Ovary (tissue), 3 donors: ENCODE results near the gene GABRG3.

Experiments used
- EP300 ChIP-seq: sonication (generic); formaldehyde crosslinking; IDR thresholded peaks from one replicate; pipeline ENCODE4 v1.6.1; 2017; ENCODE audit warnings: antibody characterized with exemption
- POLR2A ChIP-seq: fragments of 450-650 bp; IDR thresholded peaks from one replicate; pipeline ENCODE4 v1.6.1; 2017; ENCODE audit warnings: antibody characterized with exemption, mild to moderate bottlenecking, moderate library complexity
- TF ChIP-seq, protein P1 (sequence below), 3 donors: fragments of 450-650 bp in 2 of 3; fragments of 200-600 bp in 1 of 3; IDR thresholded peaks; one replicate each; pipeline versions ENCODE4 v1.5.1 to v1.8.0; 2016 to 2022; ENCODE audit warnings: antibody characterized with exemption in 3 of 3, mild to moderate bottlenecking in 1 of 3
- donor health status: DM: no; HTN: no; CAD: no.

DNA sequence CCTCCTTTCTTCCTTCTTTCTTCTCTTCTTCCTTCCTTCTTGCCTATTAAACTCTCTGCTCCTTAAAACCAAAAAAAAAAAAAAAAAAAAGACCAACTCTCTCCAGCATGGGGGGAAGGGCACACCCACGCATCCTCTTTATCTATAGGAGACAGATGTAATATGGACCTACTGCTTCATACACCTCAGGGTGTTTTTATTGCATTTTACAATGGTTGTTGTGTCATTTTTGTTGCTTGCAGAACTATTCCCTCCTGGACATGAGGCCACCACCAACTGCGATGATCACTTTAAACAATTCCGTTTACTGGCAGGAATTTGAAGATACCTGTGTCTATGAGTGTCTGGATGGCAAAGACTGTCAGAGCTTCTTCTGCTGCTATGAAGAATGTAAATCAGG lies 561.4 kb downstream of the GABRG3 start:
- TF ChIP-seq, protein P1, sequence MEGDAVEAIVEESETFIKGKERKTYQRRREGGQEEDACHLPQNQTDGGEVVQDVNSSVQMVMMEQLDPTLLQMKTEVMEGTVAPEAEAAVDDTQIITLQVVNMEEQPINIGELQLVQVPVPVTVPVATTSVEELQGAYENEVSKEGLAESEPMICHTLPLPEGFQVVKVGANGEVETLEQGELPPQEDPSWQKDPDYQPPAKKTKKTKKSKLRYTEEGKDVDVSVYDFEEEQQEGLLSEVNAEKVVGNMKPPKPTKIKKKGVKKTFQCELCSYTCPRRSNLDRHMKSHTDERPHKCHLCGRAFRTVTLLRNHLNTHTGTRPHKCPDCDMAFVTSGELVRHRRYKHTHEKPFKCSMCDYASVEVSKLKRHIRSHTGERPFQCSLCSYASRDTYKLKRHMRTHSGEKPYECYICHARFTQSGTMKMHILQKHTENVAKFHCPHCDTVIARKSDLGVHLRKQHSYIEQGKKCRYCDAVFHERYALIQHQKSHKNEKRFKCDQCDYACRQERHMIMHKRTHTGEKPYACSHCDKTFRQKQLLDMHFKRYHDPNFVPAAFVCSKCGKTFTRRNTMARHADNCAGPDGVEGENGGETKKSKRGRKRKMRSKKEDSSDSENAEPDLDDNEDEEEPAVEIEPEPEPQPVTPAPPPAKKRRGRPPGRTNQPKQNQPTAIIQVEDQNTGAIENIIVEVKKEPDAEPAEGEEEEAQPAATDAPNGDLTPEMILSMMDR (IDR thresholded peaks at IDR 0.05) = no peak
- TF ChIP-seq POLR2A (no peak), EP300 (no peak)
